ENCODE measurements around the gene AKIP1. TPM values are rescaled to one million over a fixed set of nuclear protein-coding genes. Genes with fewer than 3 reads are reported as not detected.
"Not testable (repeated sequence)": the region's sequence is repeated elsewhere in the genome, so short reads cannot be mapped to it uniquely, and the experiment has no call there.

Gene AKIP1, protein sequence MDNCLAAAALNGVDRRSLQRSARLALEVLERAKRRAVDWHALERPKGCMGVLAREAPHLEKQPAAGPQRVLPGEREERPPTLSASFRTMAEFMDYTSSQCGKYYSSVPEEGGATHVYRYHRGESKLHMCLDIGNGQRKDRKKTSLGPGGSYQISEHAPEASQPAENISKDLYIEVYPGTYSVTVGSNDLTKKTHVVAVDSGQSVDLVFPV
- 10 to 100 TPM; 29.8 to 34.9 TPM for total RNA-seq

DNA sequence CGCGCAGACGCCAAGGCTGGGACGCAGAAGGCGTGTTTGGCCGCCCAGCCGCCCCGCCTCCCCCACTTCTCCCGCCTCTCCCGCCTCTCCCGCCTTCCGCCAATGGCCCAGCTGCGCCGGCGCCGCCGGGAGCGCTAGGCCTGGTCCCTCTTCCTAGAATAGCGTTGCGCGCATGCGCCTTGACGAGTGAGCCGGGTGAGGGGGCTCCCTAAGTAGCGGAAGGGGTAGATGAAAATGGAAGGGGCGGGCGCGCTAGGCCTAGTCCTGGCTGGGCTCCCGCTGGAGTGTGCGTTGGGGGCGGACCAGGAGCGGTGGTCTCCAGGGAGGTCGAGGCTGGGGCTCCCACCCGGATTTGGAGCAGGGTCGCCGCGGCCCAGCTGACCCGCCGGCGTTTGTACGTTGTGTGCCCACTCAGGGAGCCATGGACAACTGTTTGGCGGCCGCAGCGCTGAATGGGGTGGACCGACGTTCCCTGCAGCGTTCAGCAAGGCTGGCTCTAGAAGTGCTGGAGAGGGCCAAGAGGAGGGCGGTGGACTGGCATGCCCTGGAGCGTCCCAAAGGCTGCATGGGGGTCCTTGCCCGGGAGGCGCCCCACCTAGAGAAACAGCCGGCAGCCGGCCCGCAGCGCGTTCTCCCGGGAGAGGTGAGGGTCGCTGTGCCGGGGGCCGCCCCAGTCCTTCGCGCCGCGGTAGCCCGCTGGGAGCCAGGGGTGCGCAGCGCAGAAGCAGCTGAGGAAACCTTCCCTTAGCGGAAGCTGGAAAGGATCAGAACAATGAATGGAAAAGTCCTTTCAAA is at the start of gene AKIP1:
Gene AKIP1, plus strand, starts transcription at position 161 of the 795 bp plus-strand sequence. Its CDS starts 261 bp downstream, at position 422.
- CTCF ChIA-PET = interaction anchor here (1.3 to 7.9 kb wide), 3 partner anchors 47 to 226 kb away, joined by 7 to 107 read pairs (median 8); partner anchors contain the start of gene TMEM9B
- H3K4me3 Mint-ChIP-seq = peak within 1 kb of the TSS; percentile 86
- H3K9me3 Mint-ChIP-seq (ENCODE audit: low read depth) = no peaks in the 10 kb centered on the region
- H3K27ac Mint-ChIP-seq = peak within 1 kb of the TSS; percentile 78
- DNase-seq = peak; percentile 89
- peaks cover 4% of the 10 kb centered on the region for H3K27me3 Mint-ChIP-seq
- peak; percentile 85 for ATAC-seq
- peaks cover 52% of the 10 kb centered on the region for H3K4me1 Mint-ChIP-seq
- H3K36me3 Mint-ChIP-seq = peaks cover 7% of the 10 kb centered on the region

DNA sequence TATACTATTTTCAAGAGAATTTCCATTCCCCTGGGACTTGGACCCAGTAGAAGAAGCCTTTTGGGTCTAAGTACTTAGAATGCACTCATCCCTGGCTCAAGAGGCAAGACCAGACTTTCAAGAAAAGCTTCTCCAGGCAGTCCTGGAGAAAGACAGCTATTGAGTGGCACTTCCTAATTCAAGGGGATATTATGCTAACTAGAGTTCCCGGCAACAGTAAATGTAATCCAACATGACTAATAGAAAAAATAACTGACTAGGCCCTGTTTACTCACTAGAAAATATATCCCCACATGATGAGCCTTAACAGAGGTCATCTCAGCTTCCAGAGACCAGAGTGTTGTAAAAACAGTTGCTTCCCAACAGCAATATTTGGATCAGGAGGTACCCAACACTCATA is 47.2 kb upstream of the AKIP1 start:
- ATAC-seq = no peak
- H3K27me3 Mint-ChIP-seq = peaks cover 51% of the 10 kb centered on the region
- CTCF ChIA-PET = no interaction called here

DNA sequence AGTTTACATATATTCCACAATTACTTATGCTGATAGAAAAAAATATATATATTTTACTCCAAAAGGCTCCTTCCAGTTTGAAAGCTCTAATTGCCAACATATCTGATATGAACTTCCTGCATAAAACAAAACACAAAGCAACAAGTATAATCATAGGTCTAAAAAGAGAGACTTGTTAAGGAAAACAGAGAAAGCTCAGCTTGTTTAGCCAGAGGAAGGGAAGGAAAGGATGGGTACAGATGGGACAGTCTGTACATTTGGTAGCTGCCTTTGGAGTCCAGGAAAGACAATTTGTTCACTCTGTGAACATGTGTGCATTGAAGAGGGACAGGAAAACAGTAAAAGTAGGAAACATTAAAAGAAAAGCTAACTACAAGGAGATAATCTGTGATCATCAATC is 45.7 kb upstream of the AKIP1 start:
- no peak for DNase-seq
- no peak overlapping the region for H3K4me3 Mint-ChIP-seq
- ATAC-seq = no peak
- H3K4me1 Mint-ChIP-seq = peaks cover 1% of the 10 kb centered on the region
- H3K9me3 Mint-ChIP-seq (ENCODE audit: low read depth) = no peaks in the 10 kb centered on the region
- no peak overlapping the region for H3K27ac Mint-ChIP-seq
- CTCF ChIA-PET = no interaction called here
- no peaks in the 10 kb centered on the region for H3K36me3 Mint-ChIP-seq
- H3K27me3 Mint-ChIP-seq = peaks cover 57% of the 10 kb centered on the region

More for the DNA sequence above, 47.2 kb upstream of the AKIP1 start:
- no peak for DNase-seq
- Mint-ChIP-seq H3K4me3 (no peak overlapping the region), H3K9me3 (ENCODE audit: low read depth) (no peaks in the 10 kb centered on the region), H3K4me1 (no peaks in the 10 kb centered on the region), H3K27ac (no peak overlapping the region), H3K36me3 (no peaks in the 10 kb centered on the region)

DNA sequence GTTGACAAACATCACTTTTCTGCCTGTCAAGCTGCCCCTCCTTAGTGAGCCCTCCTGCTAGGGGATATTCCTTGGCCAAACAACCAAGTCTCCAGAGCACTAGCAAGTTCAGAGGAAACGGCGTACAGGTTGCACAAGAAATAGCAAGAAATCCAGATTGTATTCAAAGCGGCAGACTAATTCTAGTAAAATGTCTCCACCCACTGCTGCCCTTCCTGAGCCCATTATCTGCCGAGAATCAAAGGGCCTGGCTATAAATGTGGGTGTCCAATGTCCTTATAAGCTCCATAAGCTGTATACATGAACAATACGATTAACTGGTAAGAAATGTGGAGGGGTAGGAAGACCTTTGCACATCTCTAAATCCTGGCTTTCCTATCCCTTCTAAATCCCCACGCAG is 44.0 kb upstream of the AKIP1 start:
- ATAC-seq (no peak), DNase-seq (no peak)
- H3K27me3 Mint-ChIP-seq = peaks cover 59% of the 10 kb centered on the region
- H3K9me3 Mint-ChIP-seq (ENCODE audit: low read depth) = no peaks in the 10 kb centered on the region
- H3K4me3 Mint-ChIP-seq = no peak overlapping the region
- no peaks in the 10 kb centered on the region for H3K36me3 Mint-ChIP-seq
- H3K4me1 Mint-ChIP-seq = peaks cover 3% of the 10 kb centered on the region
- CTCF ChIA-PET = no interaction called here
- H3K27ac Mint-ChIP-seq = no peak overlapping the region

DNA sequence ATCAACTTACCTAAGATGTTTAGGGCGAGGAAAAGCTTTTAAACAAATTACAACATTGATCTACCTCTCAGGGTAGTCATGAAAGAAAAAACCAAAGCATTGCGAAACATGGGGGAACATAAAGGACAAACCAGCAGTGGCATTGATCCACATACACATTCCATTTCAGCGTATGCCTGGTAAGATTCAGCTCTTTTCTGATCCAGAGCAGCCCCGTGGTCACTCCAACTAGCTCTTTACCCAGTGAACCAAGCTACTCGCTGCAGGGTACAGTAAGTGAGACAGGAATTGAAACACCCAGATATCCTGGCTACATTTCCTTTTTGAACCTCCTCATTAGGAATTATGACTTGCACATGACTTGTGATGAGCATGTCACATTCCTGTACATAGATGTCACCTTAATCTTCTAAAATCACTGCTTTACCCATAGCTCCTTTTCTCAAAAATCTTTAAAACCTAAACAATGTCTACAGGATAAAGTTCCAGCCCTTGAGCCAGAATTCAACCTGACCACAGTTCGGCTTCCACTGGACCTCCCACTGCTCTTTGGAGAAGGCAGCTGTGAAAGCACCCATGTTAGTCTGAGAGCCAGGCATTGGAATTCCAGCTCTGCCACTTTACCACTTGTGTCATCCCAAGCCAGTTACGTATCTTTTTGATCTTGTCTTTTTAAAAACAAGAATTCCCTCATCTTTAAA is 42.9 kb upstream of the AKIP1 start:
- CTCF ChIA-PET = no interaction called here
- Mint-ChIP-seq H3K36me3 (no peaks in the 10 kb centered on the region), H3K4me3 (no peak overlapping the region), H3K9me3 (ENCODE audit: low read depth) (no peaks in the 10 kb centered on the region), H3K27ac (no peak overlapping the region), H3K27me3 (peaks cover 69% of the 10 kb centered on the region), H3K4me1 (peaks cover 3% of the 10 kb centered on the region)
- DNase-seq (no peak), ATAC-seq (no peak)

DNA sequence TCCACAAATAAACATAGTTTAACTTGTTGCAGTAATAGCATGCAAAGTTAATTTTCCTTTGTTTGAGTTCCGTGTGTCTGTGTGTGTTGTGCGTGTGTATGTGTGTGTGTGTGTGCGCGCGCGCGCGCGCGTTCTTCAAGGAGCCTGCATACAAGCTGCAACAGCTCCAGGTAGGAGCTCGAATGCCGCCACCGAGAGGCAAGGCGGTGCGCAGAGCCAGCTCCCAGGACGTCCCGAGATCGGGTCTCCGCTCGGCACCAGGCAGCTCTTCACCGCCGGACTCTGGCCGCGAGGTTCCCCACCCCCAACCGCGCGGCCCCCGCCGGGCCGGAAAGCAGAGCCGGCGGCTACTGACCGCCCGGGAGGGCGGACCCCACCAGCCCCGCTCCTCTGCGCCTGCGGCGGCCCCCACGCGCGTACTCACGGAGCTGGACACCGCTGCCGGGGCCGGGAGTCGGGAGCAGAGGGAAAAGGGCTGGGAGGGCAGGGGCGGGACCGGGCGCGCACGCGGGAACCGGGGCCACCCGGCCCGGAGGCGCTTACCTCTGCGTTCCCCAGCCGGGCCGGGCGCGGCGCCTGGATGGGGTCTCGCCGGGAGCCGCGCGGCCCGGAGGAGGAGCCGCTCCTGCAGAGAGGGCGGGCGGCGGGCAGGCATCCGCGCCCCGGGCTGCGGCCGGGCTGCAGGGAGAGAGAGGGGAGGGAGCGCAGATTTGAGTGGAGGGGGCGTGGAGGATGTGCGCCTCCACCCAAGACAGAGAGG is 40.4 kb upstream of the AKIP1 start:
- no peak overlapping the region for H3K27ac Mint-ChIP-seq
- ATAC-seq (peak; percentile 42), DNase-seq (no peak)
- no peaks in the 10 kb centered on the region for H3K9me3 Mint-ChIP-seq (ENCODE audit: low read depth)
- peaks cover 71% of the 10 kb centered on the region for H3K27me3 Mint-ChIP-seq
- H3K36me3 Mint-ChIP-seq = no peaks in the 10 kb centered on the region
- CTCF ChIA-PET = interaction anchor here (1.4 kb wide), 2 partner anchors 19 to 89 kb away, joined by 3 read pairs; no protein-coding TSS in a partner anchor
- H3K4me1 Mint-ChIP-seq = peaks cover 11% of the 10 kb centered on the region
- peak overlapping the region; percentile 66 for H3K4me3 Mint-ChIP-seq

DNA sequence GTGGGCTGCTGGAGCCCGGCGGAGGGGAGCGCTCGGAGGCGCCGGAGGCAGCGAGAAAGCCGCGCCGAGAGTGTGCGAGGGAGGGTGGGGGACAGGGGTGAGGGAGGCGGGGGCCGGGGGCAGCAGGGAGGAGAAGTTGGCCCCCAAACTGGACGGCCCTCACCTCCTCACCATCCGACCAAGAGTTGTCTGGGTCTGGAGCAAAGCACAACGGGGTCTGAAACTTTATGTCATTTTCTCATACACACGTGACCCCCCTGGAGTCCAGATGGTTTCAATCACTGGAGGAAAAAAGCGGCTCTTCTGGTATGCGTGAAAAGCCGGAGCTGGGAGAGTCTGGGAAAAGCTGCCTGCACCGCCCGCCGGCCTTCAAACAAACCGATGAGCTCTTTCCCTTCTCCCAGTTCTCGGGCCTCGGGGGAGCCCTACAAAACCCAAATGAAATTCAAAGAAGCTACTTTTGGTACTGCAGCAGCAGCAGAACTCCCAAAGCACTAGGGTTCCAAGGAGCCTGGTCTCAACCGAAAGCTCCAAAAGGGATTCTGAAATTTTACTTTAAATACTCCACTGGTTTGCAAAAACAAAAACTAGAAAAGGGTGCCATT is 39.7 kb upstream of the AKIP1 start:
- H3K4me3 Mint-ChIP-seq = peak overlapping the region; percentile 33
- H3K36me3 Mint-ChIP-seq = no peaks in the 10 kb centered on the region
- H3K27me3 Mint-ChIP-seq = peaks cover 69% of the 10 kb centered on the region
- peaks cover 11% of the 10 kb centered on the region for H3K4me1 Mint-ChIP-seq
- DNase-seq (no peak), ATAC-seq (no peak)
- CTCF ChIA-PET = interaction anchor here (1.4 kb wide), 2 partner anchors 19 to 88 kb away, joined by 3 read pairs; no protein-coding TSS in a partner anchor
- no peak overlapping the region for H3K27ac Mint-ChIP-seq
- H3K9me3 Mint-ChIP-seq (ENCODE audit: low read depth) = no peaks in the 10 kb centered on the region

DNA sequence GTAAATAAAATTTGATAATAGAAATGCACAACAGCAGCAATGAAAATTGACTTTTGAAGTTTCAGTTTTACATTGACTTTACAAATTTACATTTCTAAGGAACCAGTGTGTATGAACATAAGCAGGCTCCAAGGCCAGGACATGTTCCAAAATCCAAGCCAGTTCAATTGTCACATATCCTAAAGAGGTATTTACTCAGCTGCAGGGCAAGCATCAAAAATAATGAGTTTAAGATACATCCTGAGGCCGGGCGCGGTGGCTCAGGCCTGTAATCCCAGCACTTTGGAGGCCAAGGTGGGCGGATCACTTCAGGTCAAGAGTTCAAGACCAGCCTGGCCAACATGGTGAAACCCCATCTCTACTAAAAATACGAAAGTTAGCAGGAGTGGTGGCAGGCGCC is 39.0 kb upstream of the AKIP1 start:
- ATAC-seq (no peak), DNase-seq (no peak)
- CTCF ChIA-PET = interaction anchor here (0.7 kb wide), 1 partner anchor 692 kb away, joined by 3 read pairs; no protein-coding TSS in a partner anchor
- Mint-ChIP-seq H3K27ac (no peak overlapping the region), H3K9me3 (ENCODE audit: low read depth) (no peaks in the 10 kb centered on the region), H3K27me3 (peaks cover 64% of the 10 kb centered on the region), H3K36me3 (no peaks in the 10 kb centered on the region), H3K4me1 (peaks cover 11% of the 10 kb centered on the region), H3K4me3 (no peak overlapping the region)

DNA sequence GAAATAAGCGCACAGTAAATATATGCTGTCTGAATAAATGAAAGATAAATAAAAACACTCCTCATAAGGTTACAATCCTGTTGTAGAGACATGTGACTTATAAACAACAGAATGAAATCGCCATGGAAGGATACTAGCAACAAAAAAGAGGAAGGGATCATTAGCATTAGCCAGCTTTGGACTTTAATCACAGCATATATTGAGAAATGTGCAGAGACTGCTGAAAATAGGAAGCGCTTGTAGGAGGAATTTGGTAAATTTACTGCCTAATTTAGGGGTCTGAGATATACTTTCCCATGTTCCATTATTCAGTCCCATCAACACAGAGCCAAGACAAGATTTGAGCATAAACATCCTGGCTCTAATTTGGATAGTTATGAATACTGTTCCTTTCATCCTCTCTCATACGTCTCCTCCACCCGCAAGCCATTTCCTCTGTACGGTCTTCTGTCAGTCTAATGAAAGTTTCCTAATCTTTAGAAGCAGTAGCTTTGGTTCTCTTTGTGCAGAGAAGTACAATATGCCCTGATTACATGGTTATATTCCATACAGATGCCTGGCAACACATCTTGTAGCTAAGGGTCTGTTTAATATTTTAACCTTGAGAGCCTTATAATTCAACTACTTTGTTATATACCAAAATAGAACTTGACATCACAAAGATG is 37.1 kb upstream of the AKIP1 start:
- Mint-ChIP-seq H3K4me1 (peaks cover 11% of the 10 kb centered on the region), H3K27ac (no peak overlapping the region), H3K27me3 (peaks cover 58% of the 10 kb centered on the region), H3K36me3 (no peaks in the 10 kb centered on the region), H3K9me3 (ENCODE audit: low read depth) (no peaks in the 10 kb centered on the region), H3K4me3 (no peak overlapping the region)
- no peak for DNase-seq
- ATAC-seq = peak; percentile 45
- CTCF ChIA-PET = interaction anchor here (0.6 kb wide), 1 partner anchor 39 kb away, joined by 3 read pairs; no protein-coding TSS in a partner anchor

DNA sequence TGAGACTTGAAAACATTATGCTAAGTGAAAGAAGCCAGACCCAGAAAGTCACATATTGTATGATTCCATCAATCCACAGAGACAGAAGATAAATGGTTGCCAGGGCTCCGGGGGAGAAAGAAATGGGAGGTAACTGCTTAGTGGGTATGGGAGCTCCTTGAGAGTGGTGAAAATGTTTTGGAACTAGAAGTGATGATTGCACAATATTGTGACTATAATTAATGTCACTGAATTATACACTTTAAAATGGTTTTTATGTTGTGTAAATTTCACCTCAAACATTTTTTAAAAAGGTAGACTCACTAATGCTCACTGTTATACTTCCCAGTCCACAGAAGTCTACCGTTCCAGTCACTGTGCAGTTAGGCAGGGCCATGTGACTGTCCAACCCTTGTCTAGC is 32.2 kb upstream of the AKIP1 start:
- no peak overlapping the region for H3K4me3 Mint-ChIP-seq
- H3K36me3 Mint-ChIP-seq = no peaks in the 10 kb centered on the region
- no peak overlapping the region for H3K27ac Mint-ChIP-seq
- no peak for DNase-seq
- ATAC-seq = no peak
- CTCF ChIA-PET = no interaction called here
- peaks cover 5% of the 10 kb centered on the region for H3K4me1 Mint-ChIP-seq
- H3K27me3 Mint-ChIP-seq = peaks cover 31% of the 10 kb centered on the region
- H3K9me3 Mint-ChIP-seq (ENCODE audit: low read depth) = no peaks in the 10 kb centered on the region

DNA sequence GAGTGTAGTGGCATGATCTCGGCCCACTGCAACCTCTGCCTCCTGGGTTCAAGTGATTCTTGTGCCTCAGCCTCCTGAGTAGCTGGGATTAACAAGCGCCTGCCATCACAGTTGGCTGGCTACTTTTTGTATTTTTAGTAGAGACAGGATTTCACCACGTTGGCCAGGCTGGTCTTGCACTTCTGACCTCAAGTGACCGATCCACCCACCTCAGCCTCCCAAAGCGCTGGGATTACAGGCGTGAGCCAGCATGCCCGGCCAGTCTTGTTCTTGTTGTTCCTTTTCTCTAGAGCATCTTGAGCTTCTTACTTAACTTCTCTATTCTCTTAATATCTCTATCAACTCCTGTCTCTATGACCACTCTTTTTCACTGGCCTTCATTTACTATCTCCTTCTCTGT is 29.4 kb upstream of the AKIP1 start:
- CTCF ChIA-PET, H3K4me1 Mint-ChIP-seq: not testable (repeated sequence)

DNA sequence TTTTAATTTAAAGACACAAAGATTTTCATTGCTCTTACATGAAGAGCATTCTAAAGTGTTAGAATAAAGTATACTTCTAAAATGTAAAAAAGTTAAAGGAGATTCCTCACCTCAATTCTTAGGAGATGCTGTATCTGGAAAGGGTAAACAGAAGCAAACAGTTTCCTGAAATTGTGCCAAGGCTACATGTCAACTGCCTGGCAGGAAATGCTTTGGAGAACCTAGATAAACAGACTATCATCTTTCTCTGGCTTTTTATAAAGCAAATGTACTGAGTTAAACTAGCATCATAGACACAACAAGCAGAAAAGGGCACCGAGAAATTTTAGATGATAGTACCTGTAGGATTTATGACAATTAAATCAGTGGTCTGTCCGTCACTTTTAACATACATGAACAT is 24.7 kb upstream of the AKIP1 start:
- CTCF ChIA-PET = no interaction called here
- Mint-ChIP-seq H3K36me3 (no peaks in the 10 kb centered on the region), H3K4me3 (no peak overlapping the region)

More for the DNA sequence above, 29.4 kb upstream of the AKIP1 start:
- H3K9me3 Mint-ChIP-seq (ENCODE audit: low read depth); DNase-seq; ATAC-seq; H3K4me3 Mint-ChIP-seq; H3K27ac Mint-ChIP-seq; H3K36me3 Mint-ChIP-seq: not testable (repeated sequence)
- peaks cover 27% of the 10 kb centered on the region for H3K27me3 Mint-ChIP-seq

More for the DNA sequence above, 24.7 kb upstream of the AKIP1 start:
- Mint-ChIP-seq H3K27me3 (peaks cover 30% of the 10 kb centered on the region), H3K27ac (no peak overlapping the region), H3K9me3 (ENCODE audit: low read depth) (no peaks in the 10 kb centered on the region), H3K4me1 (no peaks in the 10 kb centered on the region)
- no peak for ATAC-seq
- no peak for DNase-seq

All from activated CD8-positive, alpha-beta memory T cell treated with anti-CD3 and anti-CD28 coated beads, Interleukin-2, amount 10 ng/mL, durations not matched to agents 7 days and 5 days (primary cell).